Activated gamma-delta T cell treated with anti-CD3 and anti-CD28 coated beads, Interleukin-2, amount 50 U/mL, for 16 hours (primary cell): ENCODE data around the gene CCL16.
A peak's percentile ranks its signal among the peaks of the same experiment; 100 is the strongest.

Source experiments
- DNase-seq: peaks from one replicate; pipeline ENCODE4 v3.0.0-alpha.2; 2020; ENCODE audit warnings: low read depth

CCL16 gene

DNA sequence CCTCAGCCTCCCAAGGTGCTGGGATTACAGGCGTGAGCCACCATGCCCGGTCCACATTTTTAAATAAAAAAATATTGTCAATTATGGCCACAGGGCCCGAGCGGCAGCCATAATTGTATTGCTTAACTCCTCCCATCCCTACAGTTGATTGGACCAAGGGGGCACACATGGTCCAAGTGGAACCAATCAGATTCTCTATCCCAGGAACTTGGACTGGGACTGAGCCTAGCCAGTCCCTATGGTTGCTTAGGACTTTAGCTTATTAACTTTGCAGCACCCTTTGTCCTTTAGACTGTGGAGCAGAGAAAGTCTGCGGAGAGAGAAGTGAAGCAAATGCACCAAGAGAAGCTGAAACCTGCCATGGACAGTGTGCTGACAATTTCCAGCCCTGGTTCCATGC, 45.2 kb downstream of the CCL16 start:
- no peak for DNase-seq

GRCh38 chr17:35934760-35935159, 46.5 kb downstream of the CCL16 start:
- no peak for DNase-seq

- no peak for DNase-seq
Observed at GRCh38 chr17:35932586-35932985, 48.7 kb downstream of the CCL16 start.

DNA sequence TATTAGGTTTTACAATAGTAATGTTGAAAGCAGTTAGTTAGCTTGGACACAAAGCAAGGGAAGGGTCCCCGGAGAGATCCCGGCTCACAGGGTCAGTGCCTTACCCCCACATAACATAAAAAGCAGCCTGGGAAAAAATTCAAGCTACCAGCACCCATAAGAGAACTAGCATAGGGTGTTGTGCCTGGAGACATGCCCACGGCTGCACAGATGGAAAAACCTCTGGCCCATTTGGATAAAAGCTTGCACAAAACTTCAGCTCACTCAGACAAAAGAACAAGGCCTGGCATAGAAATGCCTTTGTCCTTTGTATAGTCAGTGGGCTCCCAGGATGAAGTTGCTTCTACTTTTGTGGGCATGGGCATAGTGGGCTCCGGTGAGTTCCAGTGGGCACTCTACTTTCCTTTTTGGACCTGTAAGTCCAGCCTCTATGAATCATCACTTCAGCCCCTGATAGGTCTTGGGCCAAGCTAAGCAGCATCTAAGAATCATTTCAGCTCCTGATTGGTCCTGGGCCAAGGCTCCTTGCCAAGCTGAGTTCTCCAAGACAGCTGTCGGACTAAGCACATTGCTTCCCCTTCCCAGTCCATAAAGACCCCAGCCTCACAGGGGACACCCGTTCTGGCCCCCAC, 49.4 kb downstream of the CCL16 start:
- DNase-seq = no peak

DNA sequence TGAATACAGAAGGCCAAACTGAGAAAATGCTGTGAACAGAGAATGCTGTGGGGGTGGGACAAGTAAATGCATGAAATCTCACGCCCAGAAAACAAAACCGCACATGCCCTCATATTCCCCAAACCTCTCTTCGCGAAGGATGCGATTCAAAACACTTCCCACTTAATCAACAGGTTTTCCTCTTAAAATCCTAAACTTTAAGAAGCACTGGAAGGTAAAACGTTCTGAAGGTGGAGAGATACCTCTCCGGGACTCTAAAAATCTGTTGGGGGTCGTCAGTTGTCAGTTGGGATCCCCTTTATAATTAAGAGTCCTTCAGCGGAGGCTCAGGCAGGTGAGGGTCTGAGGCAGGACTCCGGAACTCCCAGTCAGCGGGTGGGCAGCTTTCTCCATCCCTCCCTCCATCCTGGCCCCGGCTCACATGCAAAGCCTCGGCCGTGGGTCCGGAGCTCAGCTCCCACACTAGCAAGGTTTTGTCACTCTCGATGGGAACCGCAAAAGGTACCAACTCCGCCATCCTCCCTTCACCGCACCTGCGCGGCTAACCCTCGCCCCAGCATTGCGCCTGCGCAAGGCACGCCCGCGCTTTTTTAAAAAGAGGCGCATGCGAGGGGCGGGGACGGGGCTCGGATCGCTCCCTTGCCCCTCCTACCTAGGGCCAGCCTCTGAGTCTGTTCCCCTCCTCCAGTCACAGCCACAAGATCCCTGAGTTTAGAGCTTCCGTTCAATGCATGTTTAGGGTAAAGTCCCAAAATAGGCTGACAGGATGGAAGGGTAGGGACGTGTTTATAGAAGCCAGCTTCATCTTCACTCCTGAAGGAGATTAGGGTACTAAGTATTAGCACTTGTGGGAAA, 50.9 kb downstream of the CCL16 start, which contains the start of gene RDM1:
RDM1 (minus strand) TSS at position 563 of the 855 bp plus-strand sequence; CDS start at position 517, 46 bp downstream.
- peak; percentile 75 for DNase-seq

DNA sequence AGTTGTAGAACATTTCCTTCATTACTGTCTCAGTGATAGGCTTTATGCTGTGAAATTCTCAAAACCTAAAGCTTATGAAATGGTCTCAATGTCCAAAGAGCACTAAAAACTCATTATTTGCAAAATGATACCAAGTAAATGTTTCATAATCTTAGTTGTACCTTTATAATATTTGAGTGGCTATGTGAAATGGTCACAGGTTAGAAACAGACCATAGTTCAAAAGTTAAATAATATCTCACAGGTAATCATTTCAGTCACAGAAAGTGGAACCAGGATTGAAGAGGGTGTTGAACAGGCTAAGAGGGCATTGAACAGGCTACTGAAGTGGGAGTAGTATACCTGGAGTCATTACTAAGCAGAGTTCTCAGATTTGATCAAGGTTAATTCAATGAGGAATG, 53.6 kb downstream of the CCL16 start:
- DNase-seq = no peak
